ENCODE data around the gene POU2F1. TPM values are rescaled to one million over a fixed set of nuclear protein-coding genes. Genes with fewer than 3 reads are reported as not detected.

Gene POU2F1
- 10 to 100 TPM; 22.9 to 40.2 TPM for total RNA-seq

DNA sequence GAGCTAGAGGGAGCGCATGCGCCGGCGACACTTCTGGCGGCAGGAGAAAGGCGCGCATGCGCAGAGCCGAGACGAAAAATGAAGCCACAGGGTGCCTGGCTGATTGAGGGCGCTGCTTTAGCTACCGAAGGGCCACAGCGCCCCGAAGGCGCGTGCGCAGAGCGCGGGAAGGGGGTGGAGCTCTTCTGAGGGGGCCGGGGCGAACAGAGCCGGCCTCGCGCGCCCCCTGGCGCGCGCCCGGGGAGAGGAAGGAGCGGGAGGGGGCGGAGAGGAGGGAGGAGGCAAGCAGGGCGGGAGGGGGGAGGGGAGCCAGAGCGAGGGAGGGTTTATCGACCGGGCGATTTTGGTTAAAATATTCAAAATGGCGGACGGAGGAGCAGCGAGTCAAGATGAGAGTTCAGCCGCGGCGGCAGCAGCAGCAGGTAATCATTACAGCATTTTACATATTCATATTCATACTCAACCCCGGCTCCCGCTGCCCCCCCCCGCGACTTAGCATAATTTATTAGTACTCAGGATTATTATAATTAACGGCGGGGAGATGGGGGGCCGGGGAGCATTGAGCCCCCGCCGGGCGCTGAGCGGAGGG lies at the start of gene POU2F1:
Gene POU2F1 (plus strand): TSS at position 350 of the 589 bp plus-strand sequence. CDS start 12 bp downstream, at position 362.
- Mint-ChIP-seq H3K27me3 (no peaks in the 10 kb centered on the region), H3K27ac (peak within 1 kb of the TSS; percentile 89 to 97), H3K4me3 (peak within 1 kb of the TSS; percentile 91), H3K36me3 (no peaks in the 10 kb centered on the region), H3K9me3 (no peaks in the 10 kb centered on the region), H3K4me1 (ENCODE audit: low read depth in 2 of 2) (peaks cover 24 to 37% of the 10 kb centered on the region in 2 donors)
- ATAC-seq (peak; percentile 92), DNase-seq (ENCODE audit: low spot score) (peak; percentile 98)

DNA sequence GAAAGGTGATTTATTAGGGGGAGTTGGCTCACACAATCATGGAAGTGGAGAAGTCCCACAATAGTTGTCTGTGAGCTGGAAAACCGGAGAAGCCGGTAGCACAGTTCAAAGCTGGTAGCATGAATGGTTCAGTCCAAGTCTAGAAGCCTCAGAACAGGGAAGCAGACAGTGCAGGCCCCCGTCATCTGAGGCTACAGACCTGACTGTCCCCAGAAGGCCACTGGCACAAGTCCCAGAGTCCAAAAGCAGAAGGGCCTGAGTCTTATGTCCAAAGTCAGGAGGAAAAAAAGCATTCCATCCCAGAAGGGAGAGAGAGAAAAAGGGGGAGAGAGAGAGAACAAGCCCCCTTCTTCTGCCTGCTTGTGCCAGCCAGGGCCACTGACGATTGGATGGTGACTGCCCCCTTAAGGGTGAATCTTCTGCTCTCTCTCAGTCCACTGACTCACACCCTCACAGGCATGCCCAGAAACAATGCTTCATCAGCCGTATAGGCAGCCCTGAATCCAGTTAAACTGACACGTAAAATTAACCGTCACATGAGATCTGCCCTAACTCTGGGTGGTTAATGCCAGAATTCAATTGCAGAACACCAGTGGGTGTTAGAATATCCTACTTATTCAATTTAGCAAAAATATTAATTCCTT lies 49.3 kb upstream of the POU2F1 start:
- H3K9me3 Mint-ChIP-seq, result no peaks in the 10 kb centered on the region
- ATAC-seq, result no peak
- H3K27ac Mint-ChIP-seq, result no peak overlapping the region
- no peak overlapping the region for H3K4me3 Mint-ChIP-seq
- H3K27me3 Mint-ChIP-seq, result peaks cover 28 to 48% of the 10 kb centered on the region in 2 donors
- H3K4me1 Mint-ChIP-seq (ENCODE audit: low read depth in 2 of 2), result no peaks in the 10 kb centered on the region
- no peak for DNase-seq (ENCODE audit: low spot score)
- no peaks in the 10 kb centered on the region for H3K36me3 Mint-ChIP-seq

DNA sequence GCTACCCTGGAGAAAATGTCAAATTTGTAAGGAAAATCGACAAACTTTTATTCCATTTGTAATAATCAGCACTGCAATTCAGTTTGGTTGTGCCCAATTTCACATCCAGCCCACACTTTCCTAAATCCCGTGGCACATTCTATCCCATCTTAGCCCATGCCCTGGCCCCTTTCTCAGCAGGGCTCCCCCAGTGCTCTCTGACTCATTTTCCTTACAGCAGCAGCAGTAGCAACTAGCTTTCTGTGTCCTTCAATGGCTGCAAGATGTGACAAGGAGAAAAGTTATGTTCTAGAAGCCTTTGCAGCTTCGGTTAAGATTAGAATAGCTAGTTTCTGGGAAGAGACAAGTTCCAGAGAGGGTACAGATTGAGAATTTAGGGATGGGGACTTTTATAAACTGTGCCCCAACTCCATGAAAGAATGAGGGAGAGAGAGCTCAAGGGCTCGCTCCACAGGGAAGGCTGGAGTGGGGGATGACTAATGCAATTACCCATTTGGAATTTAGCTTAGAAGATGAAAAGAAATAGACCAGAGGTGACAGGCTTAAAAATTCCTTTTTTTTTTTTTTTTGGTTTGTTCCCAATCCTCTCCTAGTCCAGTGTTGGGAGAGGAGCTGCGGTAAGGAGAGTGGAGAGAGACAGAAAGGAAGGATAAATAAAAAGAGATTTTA lies 47.0 kb upstream of the POU2F1 start:
- H3K27ac Mint-ChIP-seq, result no peak overlapping the region
- H3K36me3 Mint-ChIP-seq, result no peaks in the 10 kb centered on the region
- ATAC-seq (no peak), DNase-seq (ENCODE audit: low spot score) (no peak)
- H3K9me3 Mint-ChIP-seq, result no peaks in the 10 kb centered on the region
- H3K4me3 Mint-ChIP-seq, result no peak overlapping the region
- no peaks in the 10 kb centered on the region for H3K4me1 Mint-ChIP-seq (ENCODE audit: low read depth in 2 of 2)
- peaks cover 21 to 36% of the 10 kb centered on the region in 2 donors for H3K27me3 Mint-ChIP-seq

DNA sequence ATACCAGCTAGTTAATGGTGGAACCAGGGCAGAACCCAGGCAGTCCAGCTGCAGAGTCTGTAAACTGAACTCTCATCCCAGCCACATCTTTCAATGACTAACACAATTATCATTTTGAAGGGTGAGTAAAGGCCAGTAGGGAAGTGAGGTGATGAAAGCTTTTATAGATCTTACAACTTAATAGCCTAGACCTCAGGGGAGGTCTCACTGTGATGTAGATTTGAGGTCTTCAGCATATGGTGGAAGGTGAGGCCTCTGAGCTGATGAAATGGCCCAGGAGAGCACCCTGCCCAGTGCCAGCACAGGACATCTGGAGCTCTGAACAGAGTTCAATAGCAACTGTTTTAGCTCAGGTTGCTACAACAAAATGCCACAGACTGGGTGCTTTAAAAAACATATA lies 44.8 kb upstream of the POU2F1 start:
- Mint-ChIP-seq H3K27me3 (peaks cover 15 to 17% of the 10 kb centered on the region in 2 donors), H3K36me3 (no peaks in the 10 kb centered on the region), H3K9me3 (no peaks in the 10 kb centered on the region), H3K27ac (no peak overlapping the region), H3K4me1 (ENCODE audit: low read depth in 2 of 2) (no peaks in the 10 kb centered on the region), H3K4me3 (no peak overlapping the region)
- DNase-seq (ENCODE audit: low spot score) (no peak), ATAC-seq (no peak)

DNA sequence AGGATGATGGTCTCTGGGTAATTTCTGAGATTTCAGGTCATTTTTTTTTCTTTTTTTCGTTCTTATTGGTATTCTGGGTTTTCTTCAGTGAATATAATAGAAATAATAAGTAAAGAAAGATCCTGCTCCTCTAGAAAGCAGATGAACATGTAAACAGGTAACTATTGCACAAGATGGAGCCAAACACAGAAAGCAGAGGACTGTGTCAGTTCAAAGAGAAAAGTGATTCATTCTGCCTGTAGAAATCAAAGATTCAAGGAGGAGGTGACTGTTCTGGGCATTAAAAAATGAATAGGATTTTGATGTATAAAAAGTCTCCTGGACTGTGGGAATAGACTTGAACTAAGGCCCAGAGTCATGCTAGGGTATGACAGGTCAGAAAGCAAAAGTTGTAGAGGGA lies 41.9 kb upstream of the POU2F1 start:
- Mint-ChIP-seq H3K36me3 (no peaks in the 10 kb centered on the region), H3K9me3 (no peaks in the 10 kb centered on the region), H3K4me3 (no peak overlapping the region), H3K27ac (no peak overlapping the region), H3K27me3 (peaks cover 7% of the 10 kb centered on the region in 2 donors), H3K4me1 (ENCODE audit: low read depth in 2 of 2) (no peaks in the 10 kb centered on the region)
- ATAC-seq (no peak), DNase-seq (ENCODE audit: low spot score) (no peak)

DNA sequence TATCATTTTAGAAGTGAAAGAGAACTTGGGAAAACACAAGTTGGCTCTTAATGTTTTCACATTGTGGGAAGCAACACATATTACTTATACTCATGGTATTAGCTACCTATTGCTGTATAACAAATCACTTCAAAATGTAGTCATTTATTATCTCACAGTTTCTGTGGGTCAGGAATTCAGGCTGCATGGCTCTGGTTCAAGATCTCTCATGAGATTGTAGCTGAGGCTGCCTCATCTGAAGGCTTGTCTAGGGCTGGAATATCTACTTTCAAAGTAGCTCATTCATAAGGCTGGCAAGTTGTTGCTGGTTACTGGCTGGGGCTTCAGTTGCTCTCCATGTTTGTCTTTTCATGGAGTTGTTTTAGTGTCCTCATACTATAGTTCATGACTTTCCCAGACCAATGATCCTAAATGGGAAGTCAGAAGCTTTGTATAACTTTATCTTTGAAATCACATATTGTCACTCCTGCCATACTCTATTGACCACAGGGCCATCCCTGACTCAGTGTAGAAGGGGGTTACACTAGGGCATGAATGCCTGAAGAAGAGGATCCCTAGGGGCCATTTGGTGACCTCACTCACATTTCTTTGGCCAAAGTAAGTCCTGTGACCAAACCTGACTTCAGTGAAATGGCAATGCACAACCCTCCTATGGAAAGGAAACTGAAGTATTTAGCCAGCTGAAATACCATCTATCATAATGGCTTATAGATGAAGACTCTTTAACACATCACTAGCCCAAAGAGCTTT lies 37.9 kb upstream of the POU2F1 start:
- ATAC-seq, result no peak
- H3K4me1 Mint-ChIP-seq (ENCODE audit: low read depth in 2 of 2), result no peaks in the 10 kb centered on the region
- H3K27ac Mint-ChIP-seq, result no peak overlapping the region

DNA sequence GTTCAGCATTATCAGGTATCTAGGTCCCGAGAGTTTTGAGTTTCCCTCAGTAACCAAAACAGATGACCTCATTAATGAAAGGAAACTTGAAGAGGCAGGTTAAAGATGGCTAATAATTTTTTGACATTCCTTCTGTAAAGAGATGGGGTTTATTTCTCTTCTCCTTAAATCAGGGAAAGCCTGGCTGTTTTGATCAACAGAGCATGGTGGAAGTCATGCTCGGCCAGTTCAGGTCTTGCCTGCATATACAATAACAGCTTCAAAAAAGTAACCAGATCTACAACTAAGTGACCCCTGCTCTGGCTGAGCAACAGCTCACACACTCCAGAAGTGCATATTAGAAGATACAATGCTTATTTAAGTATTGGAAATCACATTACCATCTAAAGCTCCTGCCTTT lies 36.6 kb upstream of the POU2F1 start:
- no peak overlapping the region for H3K27ac Mint-ChIP-seq
- H3K4me3 Mint-ChIP-seq, result no peak overlapping the region
- H3K4me1 Mint-ChIP-seq (ENCODE audit: low read depth in 2 of 2), result no peaks in the 10 kb centered on the region
- peaks cover 0 to 5% of the 10 kb centered on the region in 2 donors for H3K27me3 Mint-ChIP-seq
- no peaks in the 10 kb centered on the region for H3K36me3 Mint-ChIP-seq
- ATAC-seq (no peak), DNase-seq (ENCODE audit: low spot score) (no peak)
- no peaks in the 10 kb centered on the region for H3K9me3 Mint-ChIP-seq

More for the DNA sequence above, 37.9 kb upstream of the POU2F1 start:
- DNase-seq (ENCODE audit: low spot score), result no peak
- no peaks in the 10 kb centered on the region for H3K9me3 Mint-ChIP-seq
- no peak overlapping the region for H3K4me3 Mint-ChIP-seq
- H3K27me3 Mint-ChIP-seq, result peaks cover 0 to 5% of the 10 kb centered on the region in 2 donors
- no peaks in the 10 kb centered on the region for H3K36me3 Mint-ChIP-seq

DNA sequence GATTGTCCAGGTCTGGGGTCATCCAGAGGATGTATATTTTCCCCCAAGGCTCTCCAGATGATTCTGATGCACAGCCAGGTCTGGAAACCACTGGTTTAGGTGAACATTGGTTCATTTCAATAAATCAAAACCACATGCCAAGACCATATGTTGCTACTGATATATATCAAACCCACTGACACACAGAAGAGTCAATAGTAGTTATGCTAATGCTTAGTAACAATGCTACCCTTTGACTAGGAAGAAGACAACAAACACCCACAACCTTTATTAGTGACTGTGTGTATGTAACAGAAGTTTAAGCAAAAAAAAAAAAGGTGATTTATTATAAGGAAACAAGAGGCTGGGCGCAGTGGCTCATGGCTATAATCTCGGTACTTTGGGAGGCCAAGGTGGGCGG lies 35.6 kb upstream of the POU2F1 start:
- H3K9me3 Mint-ChIP-seq, result no peaks in the 10 kb centered on the region
- ATAC-seq, result no peak
- H3K27ac Mint-ChIP-seq, result no peak overlapping the region
- peaks cover 0 to 7% of the 10 kb centered on the region in 2 donors for H3K27me3 Mint-ChIP-seq
- DNase-seq (ENCODE audit: low spot score), result no peak
- no peaks in the 10 kb centered on the region for H3K4me1 Mint-ChIP-seq (ENCODE audit: low read depth in 2 of 2)
- H3K36me3 Mint-ChIP-seq, result no peaks in the 10 kb centered on the region
- no peak overlapping the region for H3K4me3 Mint-ChIP-seq

DNA sequence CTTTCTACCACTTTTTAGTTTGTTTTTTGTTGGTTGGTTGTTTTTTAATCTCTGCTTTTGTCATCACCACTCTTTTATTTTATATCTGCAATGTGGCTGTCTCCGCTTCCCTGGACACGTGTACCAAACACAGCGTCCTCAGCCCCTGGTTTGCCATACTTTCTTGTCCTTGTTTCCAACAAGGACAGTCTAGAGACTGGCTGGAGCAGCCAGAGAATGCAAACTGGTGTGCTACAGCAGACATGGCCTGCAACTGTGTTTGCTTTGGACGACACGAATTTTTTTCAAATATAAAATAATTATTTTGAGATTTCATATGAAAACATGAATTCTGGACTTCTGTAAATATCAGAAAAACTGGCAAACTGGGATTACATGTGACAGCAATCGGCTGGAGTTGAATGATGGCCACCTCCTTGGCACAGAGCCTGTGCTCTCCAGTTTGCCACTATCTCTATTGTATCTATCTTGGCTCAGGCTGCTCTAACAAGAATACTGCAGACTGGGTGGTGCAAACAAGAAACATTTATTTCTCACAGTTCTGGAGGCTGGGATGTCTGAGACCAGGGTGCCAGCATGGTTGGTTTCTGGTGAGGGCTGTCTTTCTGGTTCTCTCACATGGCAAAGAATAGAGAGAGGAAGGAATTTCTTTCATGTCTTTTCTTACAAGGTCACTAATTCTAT lies 34.6 kb upstream of the POU2F1 start:
- no peaks in the 10 kb centered on the region for H3K4me1 Mint-ChIP-seq (ENCODE audit: low read depth in 2 of 2)
- no peaks in the 10 kb centered on the region for H3K9me3 Mint-ChIP-seq
- no peak overlapping the region for H3K4me3 Mint-ChIP-seq
- peaks cover 0 to 4% of the 10 kb centered on the region in 2 donors for H3K27me3 Mint-ChIP-seq
- no peak overlapping the region for H3K27ac Mint-ChIP-seq
- no peak for ATAC-seq
- H3K36me3 Mint-ChIP-seq, result no peaks in the 10 kb centered on the region
- no peak for DNase-seq (ENCODE audit: low spot score)

DNA sequence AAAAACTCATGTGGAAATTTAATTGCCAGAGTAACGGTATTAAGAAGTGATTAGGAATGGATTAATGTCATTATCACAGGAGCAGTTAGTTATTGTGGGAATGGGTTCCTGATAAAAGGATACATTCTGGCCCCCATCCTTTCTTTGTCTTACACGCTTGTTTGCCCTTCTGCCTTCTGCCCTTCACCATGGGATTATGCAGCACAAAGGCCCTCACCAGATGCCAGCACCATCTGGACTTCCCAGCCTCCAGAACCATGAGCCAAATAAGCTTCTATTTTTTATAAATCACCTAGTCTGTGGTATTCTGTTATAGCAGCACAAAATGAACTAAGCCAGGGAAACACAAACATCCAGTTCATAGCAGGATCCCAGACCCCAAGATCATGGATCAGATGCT lies 33.9 kb upstream of the POU2F1 start:
- ATAC-seq, result no peak
- H3K4me1 Mint-ChIP-seq (ENCODE audit: low read depth in 2 of 2), result no peaks in the 10 kb centered on the region
- H3K27me3 Mint-ChIP-seq, result peaks cover 0 to 4% of the 10 kb centered on the region in 2 donors
- H3K27ac Mint-ChIP-seq, result no peak overlapping the region
- DNase-seq (ENCODE audit: low spot score), result no peak
- H3K9me3 Mint-ChIP-seq, result no peaks in the 10 kb centered on the region
- no peak overlapping the region for H3K4me3 Mint-ChIP-seq
- H3K36me3 Mint-ChIP-seq, result no peaks in the 10 kb centered on the region

DNA sequence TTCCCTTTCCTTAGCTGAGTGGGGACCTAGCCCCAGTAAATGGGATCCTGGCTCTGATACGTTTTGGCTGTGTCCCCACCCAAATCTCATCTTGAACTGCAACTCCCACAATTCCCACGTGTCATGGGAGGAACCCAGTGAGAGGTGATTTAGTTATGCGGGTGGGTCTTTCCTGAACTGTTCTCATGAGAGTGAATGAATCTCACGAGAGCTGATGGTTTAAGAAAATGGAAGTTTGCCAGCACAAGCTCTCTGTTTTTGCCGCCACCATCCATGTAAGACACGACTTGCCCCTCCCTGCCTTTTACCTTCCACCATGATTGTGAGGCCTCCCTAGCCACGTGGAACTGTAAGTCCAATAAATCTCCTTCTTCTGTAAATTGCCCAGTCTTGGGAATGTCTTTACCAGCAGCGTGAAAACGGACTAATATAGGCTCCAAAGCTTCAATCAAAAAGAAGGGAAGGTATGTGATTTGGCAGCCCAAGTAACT lies 29.9 kb upstream of the POU2F1 start:
- H3K27me3 Mint-ChIP-seq, result peaks cover 0 to 7% of the 10 kb centered on the region in 2 donors
- H3K4me3 Mint-ChIP-seq, result no peak overlapping the region
- peaks cover 0 to 2% of the 10 kb centered on the region in 2 donors for H3K4me1 Mint-ChIP-seq (ENCODE audit: low read depth in 2 of 2)
- no peaks in the 10 kb centered on the region for H3K9me3 Mint-ChIP-seq
- H3K36me3 Mint-ChIP-seq, result no peaks in the 10 kb centered on the region
- no peak overlapping the region for H3K27ac Mint-ChIP-seq
- no peak for ATAC-seq
- DNase-seq (ENCODE audit: low spot score), result no peak

DNA sequence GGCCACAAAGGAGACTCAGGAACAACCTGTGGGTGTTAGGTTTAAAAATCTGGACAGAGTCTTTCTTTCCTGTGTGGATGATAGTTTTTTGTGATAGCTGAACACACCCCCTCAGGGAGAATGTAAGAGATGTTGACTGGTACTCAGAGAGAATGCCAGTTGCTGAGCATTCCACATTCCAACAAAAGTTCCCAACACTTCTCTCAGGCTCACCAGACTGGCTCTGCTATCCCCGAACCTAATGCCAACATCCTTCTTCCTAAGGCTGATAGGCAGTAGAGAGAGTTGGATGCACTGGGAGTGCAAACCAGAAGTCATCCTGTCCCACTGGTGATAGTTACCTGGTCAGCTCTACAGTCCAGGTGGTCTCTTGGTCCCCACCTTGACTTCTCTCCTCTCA lies 28.7 kb upstream of the POU2F1 start:
- ATAC-seq, result no peak
- Mint-ChIP-seq H3K9me3 (no peaks in the 10 kb centered on the region), H3K27ac (no peak overlapping the region), H3K4me3 (no peak overlapping the region), H3K27me3 (peaks cover 0 to 7% of the 10 kb centered on the region in 2 donors), H3K36me3 (no peaks in the 10 kb centered on the region), H3K4me1 (ENCODE audit: low read depth in 2 of 2) (peaks cover 0 to 2% of the 10 kb centered on the region in 2 donors)
- DNase-seq (ENCODE audit: low spot score), result no peak

DNA sequence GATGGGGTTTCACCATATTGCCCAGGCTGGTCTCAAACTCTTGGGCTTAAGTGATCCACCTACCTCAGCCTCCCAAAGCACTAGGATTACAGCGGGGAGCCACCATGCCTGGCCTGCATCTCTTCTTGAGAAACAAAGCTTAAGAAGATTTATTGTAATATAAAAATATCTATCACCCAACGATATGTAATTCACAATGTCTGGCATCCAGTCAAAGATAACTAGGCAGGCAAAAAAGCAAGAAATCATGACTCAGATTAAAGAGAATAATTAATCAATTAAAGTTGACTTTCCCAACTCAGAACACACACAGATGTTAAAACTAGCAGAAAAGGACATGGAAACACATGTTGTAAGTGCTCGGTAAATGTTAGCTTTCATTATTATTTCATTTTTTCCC lies 26.5 kb upstream of the POU2F1 start:
- no peak for ATAC-seq
- Mint-ChIP-seq H3K4me3 (no peak overlapping the region), H3K36me3 (no peaks in the 10 kb centered on the region), H3K4me1 (ENCODE audit: low read depth in 2 of 2) (peaks cover 0 to 2% of the 10 kb centered on the region in 2 donors), H3K27me3 (peaks cover 0 to 5% of the 10 kb centered on the region in 2 donors), H3K9me3 (no peaks in the 10 kb centered on the region), H3K27ac (no peak overlapping the region)
- no peak for DNase-seq (ENCODE audit: low spot score)
